ENCODE data around the gene GRK4.
A peak's percentile ranks its signal among the peaks of the same experiment; 100 is the strongest.

Gene GRK4

DNA sequence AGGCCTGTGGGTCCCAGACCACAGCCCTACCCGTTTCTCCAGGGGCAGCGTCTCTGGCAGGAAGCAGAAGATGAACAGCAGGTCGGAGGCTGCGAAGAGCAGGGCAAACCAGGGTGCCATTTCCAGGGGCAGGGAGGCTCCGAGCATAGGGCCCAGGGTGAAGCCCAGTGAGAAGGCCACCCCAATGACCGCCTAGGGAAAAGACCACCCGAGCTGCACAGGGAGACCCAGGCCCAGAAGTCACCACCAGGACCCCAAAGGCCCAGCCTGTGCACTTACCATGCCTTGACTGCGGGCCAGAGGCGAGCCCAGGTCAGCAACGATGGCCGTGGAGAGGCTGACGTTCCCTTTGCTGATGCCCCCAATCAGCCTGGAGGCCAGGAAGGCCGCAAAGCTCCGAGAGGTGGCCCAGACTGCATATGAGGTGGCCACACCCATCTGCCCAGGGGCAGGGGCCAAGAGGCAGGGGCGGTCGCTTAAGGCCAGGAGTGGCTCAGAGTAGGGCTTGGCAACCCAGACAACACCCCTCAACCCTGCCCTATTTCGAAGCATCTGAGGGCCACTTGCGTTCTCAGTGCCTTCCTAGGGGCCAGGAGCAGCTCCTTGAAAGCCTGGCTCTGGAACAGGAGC is 30.9 kb upstream of the GRK4 start:
- DNase-seq (ENCODE audit: low read depth): no peak
- TF ChIP-seq CTCF (conservative IDR thresholded peaks at IDR 0.05; ENCODE audit: low read length): no peak
- H3K4me3 ChIP-seq (ENCODE audit: low read length): peak overlapping the region; percentile 70

DNA sequence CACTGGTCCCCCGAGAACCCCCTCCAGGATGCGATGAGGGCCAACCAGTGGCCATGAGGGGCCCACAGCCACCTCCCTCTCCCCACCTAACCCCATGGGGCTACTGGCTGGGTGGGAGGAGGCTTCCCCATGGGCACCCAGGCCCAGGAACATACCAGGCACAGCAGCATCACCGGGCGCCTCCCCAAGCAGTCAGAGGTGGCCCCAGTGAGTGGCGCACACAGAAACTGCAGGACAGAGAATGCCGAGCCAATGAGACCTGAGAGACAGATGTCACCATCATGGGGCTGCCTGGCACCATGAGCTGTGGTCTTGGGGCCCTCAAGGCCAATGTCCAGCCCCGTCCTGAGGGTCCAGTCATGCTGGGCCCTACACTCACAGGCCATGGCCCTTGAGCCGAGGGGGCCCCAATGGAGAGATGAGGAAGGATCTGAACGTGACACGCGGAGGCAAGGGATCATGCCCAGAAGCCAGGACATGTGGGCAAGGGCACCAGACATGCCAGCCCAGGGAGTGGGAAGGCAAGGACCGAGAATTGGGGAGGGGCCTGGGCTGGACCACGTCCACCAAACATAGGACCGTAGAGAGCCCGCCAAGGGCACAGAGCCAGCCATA is 30.3 kb upstream of the GRK4 start:
- DNase-seq (ENCODE audit: low read depth): no peak
- TF ChIP-seq CTCF (conservative IDR thresholded peaks at IDR 0.05; ENCODE audit: low read length): no peak
- peak overlapping the region; percentile 70 for H3K4me3 ChIP-seq (ENCODE audit: low read length)

DNA sequence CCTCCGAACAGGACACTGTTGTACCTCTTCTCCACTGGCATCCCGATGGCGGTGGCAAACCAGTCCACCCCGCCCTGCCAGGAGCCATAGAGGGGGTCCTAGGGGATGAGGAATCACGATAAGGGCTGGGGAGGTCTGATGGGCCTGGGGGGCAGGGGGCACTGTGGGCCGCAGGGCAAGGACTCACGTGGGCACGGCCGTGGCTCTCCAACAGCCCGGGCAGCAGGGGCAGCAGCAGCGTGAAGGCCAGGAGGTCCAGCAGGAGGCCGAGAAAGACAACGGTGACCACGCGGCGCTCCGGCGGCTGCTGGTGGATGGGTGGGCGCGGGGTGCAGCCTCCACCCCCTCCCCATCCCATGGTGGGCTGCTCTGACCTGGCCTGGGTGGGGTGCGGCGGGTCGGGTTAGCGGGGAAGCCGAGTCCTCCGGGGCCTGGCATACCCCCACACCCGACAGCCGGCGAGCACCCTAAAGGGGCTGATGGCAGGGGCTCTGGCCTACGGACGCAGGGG is 29.8 kb upstream of the GRK4 start:
- no peak for TF ChIP-seq CTCF (conservative IDR thresholded peaks at IDR 0.05; ENCODE audit: low read length)
- DNase-seq (ENCODE audit: low read depth): no peak

DNA sequence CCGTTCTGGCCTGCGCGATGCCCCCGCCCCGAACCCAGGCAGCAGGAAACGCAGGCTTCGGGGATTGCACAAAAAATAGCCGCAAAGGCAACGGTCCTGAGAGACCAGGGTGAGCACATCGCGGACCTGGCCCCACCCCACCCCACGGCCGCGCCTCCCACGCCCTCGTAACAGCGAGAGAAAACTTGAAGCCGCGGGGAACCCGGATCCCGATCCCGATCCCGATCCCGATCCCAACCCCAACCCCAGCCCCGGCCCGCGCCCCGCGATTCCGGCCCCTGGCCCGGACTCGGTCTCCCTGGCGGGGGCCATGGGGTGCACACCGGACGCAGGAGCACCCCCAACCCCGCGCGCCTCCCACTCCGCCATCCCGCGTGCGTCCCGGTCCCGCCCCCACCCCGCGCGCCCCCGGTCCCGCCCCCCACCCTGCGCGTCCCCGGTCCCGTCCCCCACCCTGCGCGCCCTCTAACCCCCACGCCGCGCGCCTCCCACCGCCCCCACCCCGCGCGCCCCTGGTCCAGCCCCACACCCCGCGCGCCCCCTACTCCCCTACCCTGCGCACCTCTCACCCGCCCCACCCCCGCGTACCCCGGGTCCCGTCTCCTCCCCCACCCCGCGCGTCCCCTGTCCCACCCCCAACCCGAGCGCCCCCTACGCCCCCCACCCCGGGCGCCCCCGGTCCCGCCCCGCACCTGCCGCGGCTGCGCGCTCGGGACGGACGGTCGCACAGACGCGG is 29.1 kb upstream of the GRK4 start:
- TF ChIP-seq CTCF (conservative IDR thresholded peaks at IDR 0.05; ENCODE audit: low read length): no peak
- DNase-seq (ENCODE audit: low read depth): peak; percentile 68
- peak overlapping the region; percentile 84 for H3K4me3 ChIP-seq (ENCODE audit: low read length)

More for the DNA sequence above, 29.8 kb upstream of the GRK4 start:
- peak overlapping the region; percentile 70 for H3K4me3 ChIP-seq (ENCODE audit: low read length)

- no peak for TF ChIP-seq CTCF (conservative IDR thresholded peaks at IDR 0.05; ENCODE audit: low read length)
- DNase-seq (ENCODE audit: low read depth): peak; percentile 86
- peak overlapping the region; percentile 84 for H3K4me3 ChIP-seq (ENCODE audit: low read length)
Measured at GRCh38 chr4:2934813-2935761, 28.3 kb upstream of the GRK4 start.

DNA sequence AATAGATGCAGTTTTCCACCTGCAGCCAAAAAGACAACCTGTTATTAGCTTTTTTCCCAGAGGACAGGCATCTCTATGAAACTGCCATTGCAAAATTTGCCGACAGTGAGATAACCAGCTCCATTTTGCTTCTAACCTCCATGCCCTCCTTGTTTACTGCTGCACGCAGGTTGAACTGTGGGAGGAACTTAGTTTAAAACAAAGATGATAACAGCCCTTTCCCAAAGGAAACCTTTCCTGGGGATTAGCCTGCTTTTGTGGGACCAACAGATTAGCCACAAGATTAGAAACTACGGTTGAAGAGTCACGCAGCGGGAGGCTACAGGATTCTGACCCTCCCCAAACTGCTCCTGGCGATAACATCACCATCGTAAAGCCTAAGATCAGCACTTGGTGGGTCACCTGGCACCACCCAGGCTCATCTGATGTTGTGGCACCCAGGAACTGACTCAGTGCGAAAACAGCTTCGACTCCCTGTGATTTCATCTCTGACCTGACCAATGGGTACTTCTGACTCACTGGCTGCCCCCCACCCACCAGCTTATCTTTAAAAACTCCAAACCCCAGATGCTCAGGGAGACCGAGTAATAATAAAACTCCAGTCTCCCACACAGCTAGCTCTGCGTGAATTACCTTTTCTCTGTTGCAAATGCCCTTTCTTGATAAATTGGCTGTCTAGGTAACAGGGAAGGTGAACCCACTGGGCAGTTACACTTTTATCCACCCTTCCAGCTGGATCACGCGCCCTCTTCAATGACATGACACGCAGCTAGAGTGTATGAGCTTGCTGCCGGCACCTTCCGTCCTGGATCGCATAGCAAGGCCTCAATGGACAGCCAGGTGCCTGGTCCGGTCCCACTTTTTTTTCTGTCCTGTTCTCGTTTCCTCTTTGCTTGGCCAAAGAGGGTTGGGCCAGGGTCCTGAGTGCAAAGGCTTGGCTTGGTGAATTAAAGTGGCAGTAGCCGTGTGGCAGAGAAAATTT is 27.3 kb upstream of the GRK4 start:
- TF ChIP-seq CTCF (conservative IDR thresholded peaks at IDR 0.05; ENCODE audit: low read length): no peak
- H3K4me3 ChIP-seq (ENCODE audit: low read length): peak overlapping the region; percentile 84
- no peak for DNase-seq (ENCODE audit: low read depth)

Measured in AG10803 (cell line).